ENCODE results near the gene ERAS.
A peak's percentile ranks its signal among the peaks of the same experiment; 100 is the strongest.
"Not testable (repeated sequence)": the region's sequence is repeated elsewhere in the genome, so short reads cannot be mapped to it uniquely, and the experiment has no call there.

ERAS gene

DNA sequence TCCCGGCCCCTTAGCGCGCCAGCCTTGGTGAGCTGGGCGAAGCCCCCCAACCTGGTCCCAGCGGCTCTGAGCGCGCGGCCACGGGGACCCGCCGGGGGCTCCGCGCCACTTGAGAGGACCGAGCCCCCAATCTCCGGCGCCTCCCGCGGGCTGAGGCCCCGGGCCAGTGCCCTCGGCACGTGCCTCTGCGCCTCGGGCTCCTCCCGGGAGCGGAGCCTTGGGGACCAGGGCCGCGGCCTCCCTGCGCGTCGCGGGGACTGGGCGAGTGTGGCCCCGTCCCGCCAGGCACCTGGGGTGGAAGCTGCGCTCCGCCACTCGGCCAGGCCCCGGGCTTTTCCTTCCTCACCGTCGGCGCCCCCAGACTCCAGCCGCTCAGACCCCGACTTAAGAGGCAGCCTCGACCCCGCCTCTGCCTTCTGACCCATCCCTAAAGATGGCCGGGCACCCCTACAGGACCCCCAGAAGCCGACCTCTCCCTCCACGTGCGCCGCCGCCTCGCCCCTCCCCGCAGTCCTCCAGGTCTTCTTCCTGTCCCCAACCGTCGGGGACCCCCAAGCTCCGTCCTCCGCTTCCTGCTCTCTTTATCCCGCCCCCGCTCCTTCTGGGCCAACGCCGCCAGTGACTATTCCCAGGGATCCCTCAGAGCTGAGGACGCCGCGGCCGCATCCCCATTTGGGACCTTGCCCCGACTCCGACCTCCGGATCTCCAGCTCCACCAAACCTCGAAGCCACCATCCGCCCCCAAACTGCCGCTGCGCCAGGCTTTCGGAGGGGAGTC, 752 bp downstream of the ERAS start:
- in situ Hi-C loops (cut with HindIII; ENCODE audit: low pct_unique_long_range_greater_than_20kb, low sequenced_read_pairs) = no loop called here
- DNase-seq (ENCODE audit: low read depth in 1 of 2, low spot score in 1 of 2) = no peak

GRCh38 chrX:48827654-48827968, 1.3 kb downstream of the ERAS start:
- in situ Hi-C loops (cut with HindIII; ENCODE audit: low pct_unique_long_range_greater_than_20kb, low sequenced_read_pairs) = no loop called here
- no peak for DNase-seq (ENCODE audit: low read depth in 1 of 2, low spot score in 1 of 2)
- no peak for TF ChIP-seq JUND (IDR thresholded peaks at IDR 0.05; ENCODE audit: low read depth)

More for the DNA sequence above, 752 bp downstream of the ERAS start:
- no peak for TF ChIP-seq JUND (IDR thresholded peaks at IDR 0.05; ENCODE audit: low read depth)

DNA sequence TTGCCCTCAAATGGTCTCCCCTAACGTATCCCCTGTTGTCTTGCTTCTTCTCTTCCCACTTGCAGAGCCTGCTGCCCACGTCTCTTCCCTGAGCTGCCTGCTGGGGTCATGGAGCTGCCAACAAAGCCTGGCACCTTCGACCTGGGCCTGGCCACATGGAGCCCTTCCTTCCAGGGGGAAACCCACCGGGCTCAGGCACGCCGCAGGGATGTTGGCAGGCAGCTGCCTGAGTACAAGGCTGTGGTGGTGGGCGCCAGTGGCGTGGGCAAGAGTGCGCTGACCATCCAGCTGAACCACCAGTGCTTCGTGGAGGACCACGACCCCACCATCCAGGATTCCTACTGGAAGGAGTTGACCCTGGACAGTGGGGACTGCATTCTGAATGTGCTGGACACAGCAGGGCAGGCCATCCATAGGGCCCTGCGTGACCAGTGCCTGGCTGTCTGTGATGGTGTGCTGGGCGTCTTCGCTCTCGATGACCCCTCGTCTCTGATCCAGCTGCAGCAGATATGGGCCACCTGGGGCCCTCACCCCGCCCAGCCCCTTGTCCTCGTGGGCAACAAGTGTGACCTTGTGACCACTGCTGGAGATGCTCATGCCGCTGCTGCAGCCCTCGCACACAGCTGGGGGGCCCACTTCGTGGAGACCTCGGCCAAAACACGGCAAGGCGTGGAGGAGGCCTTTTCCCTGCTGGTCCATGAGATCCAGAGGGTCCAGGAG, 2.9 kb downstream of the ERAS start:
- in situ Hi-C loops (cut with HindIII; ENCODE audit: low pct_unique_long_range_greater_than_20kb, low sequenced_read_pairs) = no loop called here
- no peak for TF ChIP-seq JUND (IDR thresholded peaks at IDR 0.05; ENCODE audit: low read depth)
- no peak for DNase-seq (ENCODE audit: low read depth in 1 of 2, low spot score in 1 of 2)

DNA sequence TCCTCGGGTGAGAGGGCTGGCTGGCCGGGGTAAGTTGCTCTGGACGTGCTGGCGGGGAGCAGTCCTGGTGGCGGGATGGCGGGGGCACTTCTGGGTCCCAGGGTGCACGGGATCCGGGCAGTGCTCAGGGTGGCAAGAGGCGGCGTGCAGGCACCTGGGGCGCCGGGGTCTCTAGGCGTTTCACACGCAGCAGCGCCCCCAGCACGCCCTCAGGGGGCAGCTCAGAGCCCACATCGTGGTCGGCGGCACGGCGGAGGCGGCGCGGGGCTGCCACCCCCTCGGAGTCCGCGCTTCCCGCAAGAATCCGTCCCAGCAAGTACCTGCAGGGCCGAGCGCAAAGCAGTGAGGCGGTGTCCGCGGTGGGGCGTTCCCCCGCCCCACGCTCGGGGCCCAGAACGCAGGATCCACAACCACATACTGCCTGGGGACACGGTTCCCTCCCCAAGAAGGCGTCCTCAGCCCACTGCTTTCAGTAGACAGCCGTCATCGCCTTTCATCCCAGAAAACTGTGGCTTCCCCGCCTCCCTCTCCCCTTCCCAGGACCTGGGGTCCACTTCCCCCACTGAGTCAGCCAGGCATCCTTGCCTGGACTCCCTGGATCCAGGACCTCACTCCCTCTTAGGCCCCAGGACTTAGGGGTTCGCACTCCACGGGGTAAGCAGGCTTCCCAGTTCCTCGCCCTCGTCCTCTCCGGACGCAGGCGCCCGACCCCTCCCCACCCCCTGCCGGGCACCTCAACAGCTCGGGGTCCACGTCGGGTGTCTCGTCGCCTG, 5.0 kb downstream of the ERAS start:
- in situ Hi-C loops (cut with HindIII; ENCODE audit: low pct_unique_long_range_greater_than_20kb, low sequenced_read_pairs) = no loop called here
- no peak for TF ChIP-seq JUND (IDR thresholded peaks at IDR 0.05; ENCODE audit: low read depth)
- DNase-seq (ENCODE audit: low read depth in 1 of 2, low spot score in 1 of 2) = no peak

DNA sequence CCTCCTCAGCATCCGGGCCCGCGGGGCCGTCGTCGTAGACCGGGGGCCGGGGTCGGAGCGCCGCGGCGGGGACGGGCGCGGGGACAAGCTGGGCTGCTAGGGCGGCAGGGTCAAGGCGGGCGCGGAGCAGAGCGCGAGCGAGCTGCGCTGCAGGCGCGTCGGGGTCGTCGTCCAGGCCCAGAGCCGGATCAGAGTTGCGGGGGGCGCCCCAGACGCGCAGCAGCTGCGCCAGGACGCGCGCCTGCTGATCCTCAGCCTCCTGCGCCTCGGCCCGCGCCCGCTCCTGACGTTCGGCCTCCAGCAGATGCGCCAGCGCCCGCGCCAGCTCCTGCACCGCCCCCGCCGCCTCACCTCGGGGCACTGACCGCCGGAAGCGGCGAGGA, 5.6 kb downstream of the ERAS start:
- in situ Hi-C loops (cut with HindIII; ENCODE audit: low pct_unique_long_range_greater_than_20kb, low sequenced_read_pairs) = no loop called here

DNA sequence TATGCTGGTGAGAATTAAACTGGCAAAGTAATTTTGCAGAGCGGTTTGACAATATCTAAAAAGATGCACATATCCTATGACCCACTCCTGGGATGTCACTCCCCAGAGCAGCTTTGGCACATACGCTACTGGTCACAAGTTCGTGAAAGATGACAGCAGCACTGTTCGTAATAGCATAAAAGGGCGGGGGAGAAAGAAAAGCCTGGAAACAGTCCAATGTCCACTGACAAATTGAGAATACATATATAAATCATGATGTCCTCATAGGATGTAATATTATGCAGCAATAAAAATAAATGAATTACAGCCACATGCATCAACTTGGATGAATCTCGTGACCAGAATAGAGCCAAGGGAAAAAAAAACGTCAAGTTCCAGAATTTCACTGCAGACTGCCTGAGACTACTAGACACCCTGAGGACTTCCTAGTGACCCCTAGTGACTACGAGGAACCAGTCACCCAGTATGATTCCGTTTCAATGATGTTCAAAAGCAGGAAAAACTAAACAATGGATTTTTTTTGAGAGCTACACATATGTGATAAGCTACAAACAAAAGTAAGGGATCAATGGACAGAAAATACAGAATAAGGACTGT, 7.3 kb downstream of the ERAS start:
- no peak for TF ChIP-seq JUND (IDR thresholded peaks at IDR 0.05; ENCODE audit: low read depth)
- in situ Hi-C loops (cut with HindIII; ENCODE audit: low pct_unique_long_range_greater_than_20kb, low sequenced_read_pairs) = no loop called here

More for the DNA sequence above, 5.6 kb downstream of the ERAS start:
- no peak for DNase-seq (ENCODE audit: low read depth in 1 of 2, low spot score in 1 of 2)
- TF ChIP-seq JUND (IDR thresholded peaks at IDR 0.05; ENCODE audit: low read depth) = no peak

GRCh38 chrX:48834383-48834709, 8.0 kb downstream of the ERAS start:
- in situ Hi-C loops (cut with HindIII; ENCODE audit: low pct_unique_long_range_greater_than_20kb, low sequenced_read_pairs) = no loop called here

More for the DNA sequence above, 7.3 kb downstream of the ERAS start:
- DNase-seq (ENCODE audit: low read depth in 1 of 2, low spot score in 1 of 2) = peak in 1 of 2 experiments; percentile 33

GRCh38 chrX:48835524-48836329, 9.4 kb downstream of the ERAS start, which contains the start of gene PCSK1N:
TSS of gene PCSK1N (minus strand) at chrX:48835610. CDS start at chrX:48835532, 78 bp downstream.
- in situ Hi-C loops (cut with HindIII; ENCODE audit: low pct_unique_long_range_greater_than_20kb, low sequenced_read_pairs) = no loop called here
- DNase-seq (ENCODE audit: low read depth in 1 of 2, low spot score in 1 of 2) = no peak
- TF ChIP-seq JUND (IDR thresholded peaks at IDR 0.05; ENCODE audit: low read depth) = no peak

More at GRCh38 chrX:48834383-48834709, 8.0 kb downstream of the ERAS start:
- DNase-seq (ENCODE audit: low read depth in 1 of 2, low spot score in 1 of 2) = peak in 1 of 2 experiments; percentile 3
- TF ChIP-seq JUND (IDR thresholded peaks at IDR 0.05; ENCODE audit: low read depth) = no peak

GRCh38 chrX:48839686-48840085, 13.4 kb downstream of the ERAS start:
- no peak for DNase-seq (ENCODE audit: low read depth in 1 of 2, low spot score in 1 of 2)
- in situ Hi-C loops (cut with HindIII; ENCODE audit: low pct_unique_long_range_greater_than_20kb, low sequenced_read_pairs) = no loop called here

DNA sequence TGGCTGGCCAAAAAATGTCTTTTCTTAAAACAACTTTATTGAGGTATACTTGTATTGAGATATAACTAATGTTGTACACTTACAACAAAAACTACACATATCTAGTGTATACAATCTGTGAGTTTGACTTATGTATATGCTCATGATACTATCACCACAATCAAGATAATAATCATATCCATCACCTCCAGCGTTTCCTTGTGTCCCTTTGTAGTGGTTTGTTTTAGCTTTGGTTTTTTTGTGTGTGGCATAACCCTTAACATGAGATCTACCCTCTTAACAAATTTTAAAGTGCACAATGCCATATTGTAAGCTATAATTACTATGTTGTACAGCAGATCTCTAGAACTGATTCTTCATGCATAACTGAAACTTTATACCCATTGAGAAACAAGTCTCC, 22.5 kb downstream of the ERAS start:
- in situ Hi-C loops (cut with HindIII; ENCODE audit: low pct_unique_long_range_greater_than_20kb, low sequenced_read_pairs) = no loop called here
- TF ChIP-seq JUND (IDR thresholded peaks at IDR 0.05; ENCODE audit: low read depth) = no peak
- DNase-seq (ENCODE audit: low read depth in 1 of 2, low spot score in 1 of 2) = peak in 1 of 2 experiments; percentile 25

More at GRCh38 chrX:48839686-48840085, 13.4 kb downstream of the ERAS start:
- no peak for TF ChIP-seq JUND (IDR thresholded peaks at IDR 0.05; ENCODE audit: low read depth)

DNA sequence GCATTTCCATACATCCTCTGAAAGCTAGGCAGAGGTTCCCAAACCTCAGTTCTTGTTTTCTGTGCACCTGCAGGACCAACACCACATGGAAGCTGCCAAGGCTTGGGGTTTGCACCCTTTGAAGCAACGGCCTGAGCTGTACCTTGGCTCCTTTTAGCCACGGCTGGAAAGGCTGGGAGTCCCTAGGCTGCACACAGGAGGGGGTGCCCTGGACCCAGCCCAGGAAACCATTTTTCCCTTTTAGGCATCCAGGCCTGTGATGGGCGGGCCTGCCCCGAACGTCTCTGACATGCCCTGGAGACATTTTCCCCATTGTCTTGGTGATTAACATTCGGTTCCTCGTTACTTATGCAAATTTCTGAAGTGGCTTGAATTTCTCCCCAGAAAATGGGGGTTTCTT, 26.5 kb downstream of the ERAS start:
- in situ Hi-C loops (cut with HindIII; ENCODE audit: low pct_unique_long_range_greater_than_20kb, low sequenced_read_pairs) = no loop called here
- no peak for DNase-seq (ENCODE audit: low read depth in 1 of 2, low spot score in 1 of 2)
- TF ChIP-seq JUND (IDR thresholded peaks at IDR 0.05; ENCODE audit: low read depth) = no peak

DNA sequence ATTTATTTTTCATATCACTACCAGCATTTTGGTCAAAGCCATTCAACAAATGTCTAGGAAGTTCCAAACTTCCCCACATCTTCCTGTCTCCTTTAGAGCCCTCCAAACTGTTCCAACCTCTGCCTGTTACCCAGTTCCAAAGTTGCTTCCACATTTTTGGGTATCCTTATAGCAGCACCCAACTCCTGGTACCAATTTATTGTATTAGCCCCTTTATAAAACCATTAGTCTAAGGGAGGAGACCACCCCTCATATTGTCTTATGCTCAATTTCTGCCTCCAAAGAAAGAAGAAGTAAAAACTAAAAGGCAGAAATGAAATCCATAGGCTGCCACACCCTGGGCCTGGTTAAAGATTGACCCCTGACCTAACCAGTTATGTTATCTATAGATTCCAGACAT, 27.2 kb downstream of the ERAS start:
- in situ Hi-C loops (cut with HindIII; ENCODE audit: low pct_unique_long_range_greater_than_20kb, low sequenced_read_pairs); DNase-seq (ENCODE audit: low read depth in 1 of 2, low spot score in 1 of 2): not testable (repeated sequence)

DNA sequence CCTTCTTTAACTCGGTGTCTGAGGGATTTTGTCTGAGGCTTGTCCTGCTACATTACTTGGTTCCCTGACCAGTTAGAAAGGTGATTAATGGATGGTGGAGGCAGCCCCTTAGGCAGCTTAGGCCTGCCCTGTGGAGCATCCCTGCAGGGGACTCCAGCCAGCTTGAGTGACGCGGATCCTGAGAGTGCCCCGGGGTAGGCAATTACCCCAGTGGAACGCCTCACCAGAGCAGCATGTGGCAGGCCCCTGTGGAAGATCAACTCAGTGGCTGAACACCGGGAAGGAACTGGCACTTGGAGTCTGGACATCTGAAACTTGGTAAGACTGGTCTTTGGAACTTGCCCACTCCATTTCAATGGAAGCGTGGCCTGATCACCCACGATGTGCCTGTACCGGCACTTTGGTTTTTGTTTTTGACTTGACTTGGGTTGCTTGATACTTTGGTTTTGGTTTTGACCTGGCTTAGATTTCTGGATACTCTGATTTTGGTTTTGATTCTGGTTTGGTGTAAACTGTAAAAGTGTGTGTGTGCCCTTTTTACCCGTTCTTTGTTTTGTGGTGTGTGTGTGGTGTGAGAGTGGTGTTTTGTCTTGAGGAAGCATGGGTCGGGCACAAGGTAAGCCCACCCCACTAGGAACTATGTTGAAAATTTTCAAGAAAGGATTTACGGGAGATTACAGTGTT, 27.9 kb downstream of the ERAS start:
- DNase-seq (ENCODE audit: low read depth in 1 of 2, low spot score in 1 of 2); in situ Hi-C loops (cut with HindIII; ENCODE audit: low pct_unique_long_range_greater_than_20kb, low sequenced_read_pairs): not testable (repeated sequence)
